NCI-H510A (cell line): ENCODE measurements around the gene DISP1.
"Not testable (repeated sequence)": the region's sequence is repeated elsewhere in the genome, so short reads cannot be mapped to it uniquely, and the experiment has no call there.

Experiments
- DNase-seq: peaks from one replicate; lab custom pipeline; 2025; lab: John Stamatoyannopoulos, UW

Gene DISP1

GRCh38 chr1:222798116-222798515 lies 16.7 kb upstream of the DISP1 start:
- DNase-seq, result no peak

- DNase-seq, result no peak
Observed at GRCh38 chr1:222798975-222799374, 15.9 kb upstream of the DISP1 start.

DNA sequence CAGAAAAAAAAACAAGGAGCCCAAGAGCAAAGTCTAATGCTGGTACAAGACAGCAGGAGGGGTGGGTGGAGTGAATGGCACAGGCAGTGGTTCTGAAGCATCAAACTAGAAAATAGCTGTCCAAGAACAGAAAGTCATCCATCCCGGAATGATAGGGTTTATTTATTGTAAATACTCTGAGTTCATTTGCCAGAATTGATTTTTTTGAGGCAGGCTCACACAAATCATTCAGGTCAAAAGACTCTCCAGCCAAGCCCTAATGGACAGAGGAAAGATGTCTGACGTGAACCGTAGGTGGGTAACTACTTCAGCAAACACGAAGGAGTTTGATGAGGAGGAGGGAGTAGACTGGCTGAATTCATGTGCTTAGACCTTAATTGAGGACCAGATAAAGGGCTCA lies 13.8 kb upstream of the DISP1 start:
- DNase-seq, result no peak

GRCh38 chr1:222811671-222812070 lies 3.2 kb upstream of the DISP1 start:
- no peak for DNase-seq

GRCh38 chr1:222813866-222814535 lies 838 bp upstream of the DISP1 start:
- no peak for DNase-seq

DNA sequence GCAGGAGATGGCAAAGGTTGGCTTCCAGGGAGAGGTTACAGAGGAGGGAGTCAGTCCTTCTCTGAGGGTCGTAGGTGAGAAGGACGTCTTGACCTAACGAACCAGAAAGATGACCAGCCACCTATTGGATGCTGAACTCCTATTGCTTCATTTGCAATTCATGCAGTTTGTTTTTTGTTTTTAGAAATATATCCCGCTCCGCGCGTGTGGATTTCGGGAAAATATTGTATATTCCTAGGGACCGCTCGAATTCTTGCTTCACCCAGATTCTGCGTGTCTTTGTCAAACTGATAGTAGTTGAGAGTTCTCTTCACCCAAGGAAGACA lies 564 bp downstream of the DISP1 start:
- no peak for DNase-seq

- no peak for DNase-seq
Observed at GRCh38 chr1:222817529-222817928, 2.7 kb downstream of the DISP1 start.

DNA sequence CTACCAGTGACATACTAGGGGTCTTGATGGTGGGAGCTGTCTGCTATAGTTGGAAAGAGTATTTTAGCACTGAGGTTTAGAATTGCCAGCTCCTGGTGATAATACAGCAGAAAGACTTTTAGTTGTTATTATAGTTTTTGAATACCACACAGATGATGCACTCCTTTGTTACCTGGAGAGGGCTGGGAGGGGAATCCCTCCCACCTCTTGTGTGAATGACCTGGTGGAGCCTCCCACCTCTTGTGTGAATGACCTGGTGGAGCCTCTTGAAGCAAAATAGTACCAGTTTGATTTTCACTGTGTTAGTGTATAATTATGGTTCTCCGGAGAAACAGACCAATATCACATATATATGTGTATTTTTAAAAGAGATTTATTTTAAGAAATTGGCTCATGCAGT lies 3.3 kb downstream of the DISP1 start:
- no peak for DNase-seq

DNA sequence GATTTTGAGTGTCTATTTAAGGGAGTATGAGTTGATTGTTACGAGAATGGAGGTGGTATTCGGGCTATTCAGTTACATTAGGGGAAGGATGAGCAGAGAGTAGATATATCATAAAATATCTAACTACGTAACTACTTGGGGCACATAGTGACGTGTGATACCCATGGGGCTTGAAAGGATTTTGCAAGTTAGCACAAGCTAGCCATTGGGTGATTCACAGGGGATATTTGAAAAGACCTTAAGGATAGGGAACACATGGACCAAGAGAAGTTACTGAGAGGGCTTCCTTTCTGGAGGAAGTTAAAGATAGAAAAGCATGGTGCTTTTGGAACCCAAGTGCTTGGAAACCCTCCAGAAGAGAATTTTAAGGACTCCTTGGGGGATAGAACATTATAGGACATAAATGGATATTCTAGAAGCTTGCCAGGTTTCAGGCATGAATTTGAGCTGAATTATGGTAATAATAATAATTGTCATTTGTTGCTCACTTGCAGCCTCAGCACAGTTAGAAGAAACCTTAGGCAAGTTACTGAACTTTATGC lies 5.4 kb downstream of the DISP1 start:
- DNase-seq, result no peak

GRCh38 chr1:222821239-222821638 lies 6.4 kb downstream of the DISP1 start:
- DNase-seq, result no peak

DNA sequence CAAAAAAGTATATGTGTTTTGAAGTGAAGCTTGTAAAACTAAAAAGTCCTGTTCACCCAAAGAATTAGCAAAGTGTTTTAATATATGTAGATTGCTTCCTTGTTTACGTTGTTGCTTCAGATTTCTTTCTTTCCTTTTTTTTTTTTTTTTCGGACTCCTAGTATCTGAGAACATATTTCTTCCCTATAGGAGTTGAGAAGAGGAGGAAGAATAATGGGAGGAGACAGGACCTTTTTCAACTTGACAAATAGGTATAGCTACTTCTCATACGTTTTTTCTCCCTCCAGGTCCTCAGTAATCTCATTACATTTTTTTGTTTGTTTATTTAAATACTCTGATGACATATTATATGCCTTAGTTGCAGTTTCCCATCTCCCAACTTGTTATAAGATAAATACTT lies 8.9 kb downstream of the DISP1 start:
- DNase-seq, result no peak

- no peak for DNase-seq
Observed at GRCh38 chr1:222824641-222825040, 9.8 kb downstream of the DISP1 start.

GRCh38 chr1:222828939-222829338 lies 14.1 kb downstream of the DISP1 start:
- no peak for DNase-seq

DNA sequence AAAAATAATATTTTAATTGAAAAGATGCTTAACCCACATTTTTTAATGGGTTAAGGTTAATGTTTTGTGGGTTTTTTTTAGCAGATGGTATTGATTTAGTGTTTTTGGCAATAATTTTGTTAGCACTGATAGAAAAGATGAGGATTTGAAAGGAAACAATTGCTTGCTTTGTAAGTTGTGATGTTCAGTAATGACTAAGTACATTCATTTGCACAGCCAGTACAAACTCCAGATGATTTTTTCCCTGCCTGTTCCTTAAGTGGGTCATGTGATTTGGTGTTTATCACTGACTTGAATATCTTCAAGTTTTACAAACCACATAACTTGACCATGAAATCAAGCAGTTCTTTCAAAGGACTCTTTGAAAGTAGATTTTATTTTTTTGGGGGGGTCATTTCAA lies 15.0 kb downstream of the DISP1 start:
- no peak for DNase-seq

DNA sequence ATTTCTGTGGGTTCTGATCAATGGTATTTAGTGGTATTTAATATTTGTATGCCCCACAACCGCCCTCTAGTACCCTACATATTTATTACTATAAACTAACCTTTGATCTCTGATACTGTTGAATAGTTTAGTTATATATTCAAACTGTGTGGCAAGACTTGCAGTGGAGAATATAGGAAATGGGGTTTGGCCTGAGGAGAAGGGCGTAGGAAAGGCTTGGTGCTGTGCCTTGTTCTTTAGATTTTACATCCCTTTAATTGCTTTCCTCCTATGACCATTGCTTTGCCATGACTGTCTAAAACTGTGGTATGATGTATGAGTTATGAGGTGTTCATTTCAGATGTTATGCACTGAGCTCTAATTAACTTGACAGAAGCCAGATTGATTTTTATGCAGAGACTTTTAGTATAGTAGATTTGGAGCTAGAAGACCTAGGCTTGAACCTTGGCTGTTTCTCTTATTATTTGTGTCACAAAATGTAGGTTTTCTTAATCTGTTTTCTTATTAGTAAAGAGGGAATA lies 18.6 kb downstream of the DISP1 start:
- DNase-seq, result no peak

DNA sequence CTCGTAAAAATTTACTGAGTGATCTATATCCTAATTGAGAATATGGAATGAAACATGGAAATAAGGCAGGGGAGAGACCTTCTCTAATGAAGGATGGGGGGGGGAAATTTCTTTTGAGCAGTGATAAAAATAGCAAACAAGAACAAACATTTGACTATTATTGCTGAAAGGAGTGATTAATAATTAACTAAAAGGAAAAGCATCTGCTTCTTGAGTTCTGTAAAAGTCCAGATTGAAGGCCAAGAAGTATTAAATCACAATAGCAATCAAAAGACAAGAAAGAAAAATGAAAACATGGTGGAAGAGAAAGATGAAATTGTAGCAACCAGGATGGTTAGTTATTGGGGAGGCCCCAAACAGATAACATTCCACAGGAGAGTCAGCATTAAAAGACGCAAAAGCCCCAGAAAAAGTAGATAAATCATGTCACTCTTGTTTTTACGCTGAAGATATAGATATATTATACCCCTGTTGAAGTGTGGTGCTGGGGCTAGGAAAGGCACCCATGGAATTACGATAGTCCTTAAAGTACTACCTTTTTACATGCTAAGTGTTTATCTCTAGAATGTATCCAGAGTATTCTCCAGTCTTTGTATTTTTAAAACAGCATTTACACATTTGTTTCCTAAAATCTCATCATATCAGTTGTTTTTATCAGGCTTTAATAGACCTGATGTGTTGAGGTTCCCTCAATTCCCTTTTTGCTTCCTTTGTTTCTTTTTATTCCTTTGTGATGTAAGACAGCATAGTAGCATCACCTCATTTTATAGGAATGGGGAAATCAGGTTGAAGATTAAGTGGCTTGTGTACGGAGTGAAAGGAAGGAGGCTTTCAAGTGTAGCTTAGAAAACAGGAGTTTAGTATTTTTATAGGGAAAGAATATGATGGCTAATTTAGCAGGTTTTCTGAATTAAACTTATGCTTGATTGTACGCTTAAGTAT lies 28.9 kb downstream of the DISP1 start:
- no peak for DNase-seq

DNA sequence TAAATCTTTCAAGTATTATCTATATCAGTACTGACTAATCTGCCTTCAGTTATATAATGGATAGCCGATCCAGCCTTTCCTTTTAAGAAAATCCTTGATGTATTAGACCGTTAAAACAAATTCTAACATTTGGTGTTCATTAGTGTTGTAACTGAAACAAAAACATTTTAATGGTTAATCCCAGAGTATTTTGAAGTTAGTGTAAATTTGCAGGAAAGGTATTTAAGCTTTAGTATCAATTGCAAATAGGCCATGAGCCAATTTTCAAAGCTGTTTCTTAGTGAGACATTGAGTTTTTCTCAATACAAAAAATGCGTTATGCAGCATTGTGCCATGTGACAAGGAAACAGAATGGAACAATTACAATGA lies 29.6 kb downstream of the DISP1 start:
- DNase-seq, result no peak

- DNase-seq, result no peak
Observed at GRCh38 chr1:222845763-222846162, 30.9 kb downstream of the DISP1 start.

- not testable (repeated sequence) for DNase-seq
Observed at GRCh38 chr1:222850550-222850949, 35.7 kb downstream of the DISP1 start.

- DNase-seq, result no peak
Observed at GRCh38 chr1:222852326-222852725, 37.5 kb downstream of the DISP1 start.

DNA sequence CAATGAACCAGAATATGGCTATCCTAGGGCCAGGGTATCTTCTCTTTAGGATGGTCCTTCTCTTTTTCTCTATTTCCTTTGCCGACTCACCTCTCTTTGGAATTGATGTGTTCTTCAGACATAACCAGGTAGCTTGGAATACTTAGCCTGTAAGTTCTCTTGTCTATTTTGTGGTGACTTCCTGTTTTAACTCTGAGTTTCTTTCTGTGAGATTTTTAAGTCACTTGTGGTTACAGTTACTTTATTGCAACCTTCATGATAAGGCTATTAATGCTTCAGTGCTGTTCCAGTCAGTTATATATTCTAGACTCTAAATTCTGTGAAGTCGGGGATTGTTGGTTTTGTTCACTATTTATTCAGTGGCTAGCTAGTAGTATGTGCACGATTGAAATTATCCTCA lies 46.2 kb downstream of the DISP1 start:
- DNase-seq, result no peak
